Left ventricle myocardium inferior (tissue), 1 donor: ENCODE measurements around the gene FBN1. TPM values are rescaled to one million over a fixed set of nuclear protein-coding genes. Genes with fewer than 3 reads are reported as not detected.

Experiments
- DNase-seq: peaks from one replicate; pipeline ENCODE4 v3.0.0-alpha.2; 2020
- H3K27ac ChIP-seq: fragments of 200-600 bp; replicated peaks from 2 replicates; pipeline ENCODE4 v1.8.0; 2021
- H3K27me3 ChIP-seq: fragments of 200-600 bp; 2 replicates; pipeline ENCODE4 v1.8.0; 2021; ENCODE audit warnings: low read depth
- H3K36me3 ChIP-seq: fragments of 200-600 bp; 2 replicates; pipeline ENCODE4 v1.8.0; 2021
- H3K4me1 ChIP-seq: fragments of 200-600 bp; 2 replicates; pipeline ENCODE4 v1.8.0; 2021
- H3K4me3 ChIP-seq: fragments of 200-600 bp; 2 replicates; pipeline ENCODE4 v1.8.0; 2021; ENCODE audit warnings: mild to moderate bottlenecking, moderate library complexity
- H3K9me3 ChIP-seq: fragments of 200-600 bp; replicated peaks from 2 replicates; pipeline ENCODE4 v1.8.0; 2021
- CTCF ChIP-seq: fragments of 200-600 bp; IDR thresholded peaks from 2 replicates; pipeline ENCODE4 v1.8.0; 2021; ENCODE audit warnings: antibody characterized with exemption, mild to moderate bottlenecking, borderline replicate concordance
- intact Hi-C: fragments of 100-400 bp; cut with micrococcal nuclease; formaldehyde crosslinking; loops from one replicate; pipeline ENCODE4 v1.11.0; 2022
- total RNA-seq: library from RNA; stranded (reverse); fragmentation: NEBNext Ultra II Directional; extraction: Animal tissue kit (Norgen Biotek cat#: 25700); gene quantifications from one replicate; pipeline ENCODE4 v1.2.1, GENCODE V29; 2021
- donor health status: DM: no; HTN: yes; CAD: no; lungs with severe emphysema.

FBN1 gene
- total RNA-seq, 1 donor from 2014 or later: 45.5 TPM

DNA sequence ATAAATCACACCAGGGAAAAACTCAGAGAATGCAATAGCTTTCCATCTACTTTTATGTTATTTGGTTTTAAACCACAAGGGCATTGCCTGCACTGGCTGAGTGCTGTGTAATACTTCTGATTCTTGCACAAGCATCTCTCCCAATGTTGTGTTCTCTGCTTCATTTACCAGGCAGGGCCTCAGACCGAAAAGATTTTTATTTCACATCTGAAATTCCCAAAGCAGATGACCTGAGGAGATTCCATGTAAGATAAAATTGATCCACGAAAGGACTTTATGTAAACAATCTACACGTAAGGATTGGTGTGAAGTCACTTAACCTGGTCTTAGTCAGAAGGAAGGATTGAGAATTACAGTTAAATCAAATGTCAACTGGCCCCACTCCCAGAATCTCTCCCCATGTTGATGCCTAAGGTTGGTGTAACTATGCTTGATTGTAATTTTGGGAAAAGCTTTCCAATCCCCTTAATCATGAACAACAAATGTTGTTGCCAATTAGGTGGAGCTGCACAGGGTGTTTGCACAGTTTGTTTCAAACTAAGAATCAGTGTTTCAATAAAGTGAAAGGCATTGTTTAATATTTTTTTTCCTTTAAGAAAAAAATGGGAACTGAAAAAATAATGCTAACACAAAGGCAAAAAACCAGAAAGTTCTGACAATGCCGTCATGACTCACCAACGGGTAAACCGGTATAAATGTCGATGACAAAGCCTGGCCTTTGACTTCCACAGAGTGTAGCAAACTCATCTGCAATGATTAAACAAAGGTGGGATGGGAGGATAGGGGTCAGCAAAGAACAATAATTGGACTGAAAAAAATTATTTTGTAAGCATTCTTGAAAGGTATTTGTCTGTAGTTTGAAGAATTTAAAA is 185.7 kb downstream of the FBN1 start:
- peaks cover 68% of the 10 kb centered on the region for H3K36me3 ChIP-seq
- no peak overlapping the region for H3K4me3 ChIP-seq
- H3K9me3 ChIP-seq: no peaks in the 10 kb centered on the region
- H3K27ac ChIP-seq: peak overlapping the region; percentile 10
- TF ChIP-seq CTCF: no peak
- H3K27me3 ChIP-seq: no peaks in the 10 kb centered on the region
- peaks cover 6% of the 10 kb centered on the region for H3K4me1 ChIP-seq
- intact Hi-C loops: no loop called here
- DNase-seq: no peak

DNA sequence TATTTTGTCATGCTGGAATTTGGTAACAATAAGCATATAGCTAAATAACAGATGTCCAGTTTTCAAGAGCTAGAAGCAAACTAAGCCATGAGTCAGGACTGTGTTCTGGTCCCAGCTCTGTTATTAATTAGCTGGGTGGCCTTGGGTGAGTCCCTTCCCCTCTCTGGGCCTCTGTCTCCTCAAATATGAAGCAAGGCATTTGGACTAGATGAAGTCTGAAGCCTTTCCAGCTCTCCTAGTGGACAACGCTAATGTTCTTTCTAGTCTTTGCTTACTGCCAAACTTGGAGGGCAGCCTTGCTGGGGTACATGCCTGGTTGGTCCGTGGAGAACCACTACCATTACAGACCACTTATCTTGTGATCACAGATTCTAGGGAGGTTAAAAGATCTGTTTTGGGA is 186.6 kb downstream of the FBN1 start:
- DNase-seq: no peak
- Histone ChIP-seq H3K36me3 (peaks cover 68% of the 10 kb centered on the region), H3K27me3 (no peaks in the 10 kb centered on the region), H3K27ac (peak overlapping the region; percentile 10), H3K4me1 (peaks cover 6% of the 10 kb centered on the region), H3K4me3 (no peak overlapping the region), H3K9me3 (no peaks in the 10 kb centered on the region)
- no peak for TF ChIP-seq CTCF
- intact Hi-C loops: no loop called here

GRCh38 chr15:48456134-48456533 is 189.4 kb downstream of the FBN1 start:
- Histone ChIP-seq H3K4me1 (peaks cover 20% of the 10 kb centered on the region), H3K36me3 (peaks cover 63% of the 10 kb centered on the region), H3K27ac (no peak overlapping the region), H3K4me3 (no peak overlapping the region), H3K27me3 (no peaks in the 10 kb centered on the region), H3K9me3 (no peaks in the 10 kb centered on the region)
- TF ChIP-seq CTCF: no peak
- intact Hi-C loops: no loop called here
- no peak for DNase-seq

GRCh38 chr15:48451736-48452135 is 193.8 kb downstream of the FBN1 start:
- Histone ChIP-seq H3K4me3 (no peak overlapping the region), H3K36me3 (peaks cover 66% of the 10 kb centered on the region), H3K4me1 (peaks cover 21% of the 10 kb centered on the region), H3K9me3 (no peaks in the 10 kb centered on the region), H3K27me3 (no peaks in the 10 kb centered on the region), H3K27ac (peak overlapping the region; percentile 6)
- no peak for TF ChIP-seq CTCF
- DNase-seq: no peak
- intact Hi-C loops: no loop called here

DNA sequence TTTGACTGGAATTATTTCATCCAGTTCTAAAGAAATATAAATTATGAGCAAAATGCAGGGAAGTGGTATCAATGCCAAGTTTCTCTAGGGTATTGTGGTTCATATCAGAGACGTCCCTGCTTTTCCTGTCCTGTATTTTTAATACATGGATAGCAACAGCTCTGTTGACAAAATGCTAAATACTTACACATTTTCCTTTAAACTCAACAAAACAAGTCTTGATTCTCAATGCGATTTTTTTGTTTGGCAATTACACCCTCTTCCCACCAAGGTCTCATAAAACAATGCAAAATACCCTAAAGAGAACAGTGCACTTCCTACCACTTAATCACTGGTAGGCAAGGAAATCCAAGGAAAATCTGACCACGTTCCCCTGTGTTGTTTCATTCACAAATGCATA is 194.3 kb downstream of the FBN1 start:
- no peaks in the 10 kb centered on the region for H3K9me3 ChIP-seq
- DNase-seq: no peak
- H3K27me3 ChIP-seq: no peaks in the 10 kb centered on the region
- no peak overlapping the region for H3K4me3 ChIP-seq
- H3K27ac ChIP-seq: peak overlapping the region; percentile 6
- intact Hi-C loops: no loop called here
- TF ChIP-seq CTCF: no peak
- peaks cover 20% of the 10 kb centered on the region for H3K4me1 ChIP-seq
- peaks cover 67% of the 10 kb centered on the region for H3K36me3 ChIP-seq
